Mesenchymal stem cell (in vitro differentiated cells and primary cell): ENCODE results near the gene KIF6.

Experiments used
- DNase-seq: peaks from one replicate; pipeline ENCODE4 v3.0.0-alpha.2; 2013
- H2AFZ ChIP-seq: one replicate; pipeline ENCODE4 v1.6.1; 2013; ENCODE audit warnings: low read depth, mild to moderate bottlenecking, control low read depth, inconsistent platforms, low read length, moderate library complexity
- H2AK5ac ChIP-seq: 2 replicates; pipeline ENCODE4 v1.6.1; 2013; ENCODE audit warnings: low read length, moderate library complexity, mild to moderate bottlenecking, inconsistent platforms; ENCODE audit not compliant: severe bottlenecking
- H2BK120ac ChIP-seq: one replicate; pipeline ENCODE4 v1.6.1; 2013; ENCODE audit warnings: low read depth, mild to moderate bottlenecking, inconsistent platforms, low read length, moderate library complexity
- H2BK12ac ChIP-seq, 2 experiments: one replicate each; pipeline ENCODE4 v1.6.1; 2013; ENCODE audit warnings: inconsistent platforms in 2 of 2, low read length in 2 of 2, mild to moderate bottlenecking in 2 of 2, moderate library complexity in 2 of 2, control low read depth in 1 of 2
- H2BK15ac ChIP-seq: one replicate; pipeline ENCODE4 v1.6.1; 2013; ENCODE audit warnings: mild to moderate bottlenecking, low read depth, inconsistent platforms; ENCODE audit not compliant: poor library complexity, severe bottlenecking
- H2BK5ac ChIP-seq: 2 replicates; pipeline ENCODE4 v1.6.1; 2013; ENCODE audit warnings: low read depth, mild to moderate bottlenecking, low read length, control low read depth, inconsistent platforms; ENCODE audit not compliant: poor library complexity, severe bottlenecking
- H3K14ac ChIP-seq, 2 experiments: one replicate each; pipeline ENCODE4 v1.6.1; 2013; ENCODE audit warnings: inconsistent platforms in 2 of 2, low read length in 2 of 2, control low read depth in 1 of 2, mild to moderate bottlenecking in 1 of 2, moderate library complexity in 1 of 2
- H3K18ac ChIP-seq, 2 experiments: one replicate each; pipeline ENCODE4 v1.6.1; 2013; ENCODE audit warnings: inconsistent platforms in 2 of 2, low read length in 2 of 2, control low read depth in 1 of 2, low read depth in 1 of 2, mild to moderate bottlenecking in 1 of 2
- H3K23ac ChIP-seq, 2 experiments: one replicate each; pipeline ENCODE4 v1.6.1; 2013; ENCODE audit warnings: inconsistent platforms in 2 of 2, low read length in 2 of 2, mild to moderate bottlenecking in 2 of 2, moderate library complexity in 2 of 2, control low read depth in 1 of 2
- H3K27ac ChIP-seq: 2 replicates; pipeline ENCODE4 v1.5.1; 2013; ENCODE audit warnings: mild to moderate bottlenecking, moderate library complexity, low read length, control low read depth, inconsistent platforms; ENCODE audit not compliant: poor library complexity, severe bottlenecking
- H3K27me3 ChIP-seq, 2 experiments: 2 replicates each; pipeline versions ENCODE4 v1.6.1 to v1.7.0; 2013; ENCODE audit warnings: low read length in 2 of 2, mild to moderate bottlenecking in 2 of 2, moderate library complexity in 2 of 2, control low read depth in 1 of 2, inconsistent platforms in 1 of 2; ENCODE audit not compliant: control insufficient read depth in 1 of 2, insufficient read depth in 1 of 2
- H3K36me3 ChIP-seq, 2 experiments: 2 replicates each; pipeline versions ENCODE4 v1.6.1 to v1.7.0; 2013; ENCODE audit warnings: low read length in 2 of 2, control low read depth in 1 of 2, inconsistent platforms in 1 of 2, low read depth in 1 of 2, mild to moderate bottlenecking in 1 of 2; ENCODE audit not compliant: insufficient read depth in 2 of 2, control insufficient read depth in 1 of 2
- H3K4ac ChIP-seq, 2 experiments: one replicate each; pipeline ENCODE4 v1.6.1; 2013; ENCODE audit warnings: inconsistent platforms in 2 of 2, low read length in 2 of 2, mild to moderate bottlenecking in 2 of 2, moderate library complexity in 2 of 2, control low read depth in 1 of 2, low read depth in 1 of 2
- H3K4me1 ChIP-seq: 2 replicates; pipeline ENCODE4 v1.6.1; 2013; ENCODE audit warnings: low read depth, low read length, control low read depth; ENCODE audit not compliant: control insufficient read depth, insufficient read depth
- H3K4me2 ChIP-seq: 2 replicates; pipeline ENCODE4 v1.6.1; 2013; ENCODE audit warnings: low read length, mild to moderate bottlenecking, inconsistent platforms; ENCODE audit not compliant: poor library complexity, severe bottlenecking
- H3K4me3 ChIP-seq, 2 experiments: 2 replicates each; pipeline versions ENCODE4 v1.5.1 to v1.7.0; 2013; ENCODE audit warnings: low read length in 2 of 2, mild to moderate bottlenecking in 2 of 2, control low read depth in 1 of 2, low read depth in 1 of 2; ENCODE audit not compliant: insufficient read depth in 1 of 2
- H3K79me1 ChIP-seq: replicated peaks from 2 replicates; pipeline ENCODE4 v1.6.1; 2013; ENCODE audit warnings: mild to moderate bottlenecking, control low read depth, low read length, inconsistent platforms; ENCODE audit not compliant: poor library complexity, severe bottlenecking
- H3K9ac ChIP-seq: 2 replicates; pipeline ENCODE4 v1.7.0; 2013; ENCODE audit warnings: mild to moderate bottlenecking, low read length, moderate library complexity
- H3K9me3 ChIP-seq: 2 replicates; pipeline ENCODE4 v1.7.0; 2013; ENCODE audit warnings: mild to moderate bottlenecking, low read length; ENCODE audit not compliant: control insufficient read depth
- H4K8ac ChIP-seq: one replicate; pipeline ENCODE4 v1.6.1; 2013; ENCODE audit warnings: inconsistent platforms, mild to moderate bottlenecking, low read length, moderate library complexity
- H4K91ac ChIP-seq: one replicate; pipeline ENCODE4 v1.6.1; 2013; ENCODE audit warnings: mild to moderate bottlenecking, low read length, inconsistent platforms
- WGBS: methylation state at CpG from one replicate; pipeline ENCODE4 v1.1.7; 2013; ENCODE audit warnings: mixed read lengths; 5-methylcytosine and 5-hydroxymethylcytosine counted together

Gene KIF6

DNA sequence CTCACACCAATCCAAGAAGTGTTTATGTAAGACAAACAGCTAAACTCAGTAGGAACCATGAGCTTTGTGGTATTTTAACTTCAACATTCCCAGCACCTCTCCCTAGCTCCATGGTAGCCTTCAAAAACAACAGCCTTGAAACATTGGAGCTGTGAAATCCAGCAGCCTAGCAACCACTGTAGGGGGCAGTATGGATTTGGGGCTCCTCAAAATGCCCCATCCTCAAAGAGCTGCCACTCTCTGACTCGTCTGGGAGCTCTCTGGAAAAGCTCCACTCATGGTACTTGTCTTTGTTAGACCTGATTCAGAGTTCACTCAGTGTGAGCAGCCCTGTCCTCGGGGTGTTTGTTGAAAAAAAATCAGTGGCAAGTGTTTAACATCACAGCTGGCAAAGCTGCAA, 82.9 kb downstream of the KIF6 start:
- H2BK12ac ChIP-seq = peak overlapping the region in 1 of 2 experiments; percentile 59
- peak; percentile 15 for DNase-seq
- no peak overlapping the region for H3K27ac ChIP-seq
- H3K23ac ChIP-seq = no peak overlapping the region
- no peak overlapping the region for H3K4me2 ChIP-seq
- H3K4me1 ChIP-seq = no peaks in the 10 kb centered on the region
- no peak overlapping the region for H3K14ac ChIP-seq
- H4K91ac ChIP-seq = no peak overlapping the region
- H3K4me3 ChIP-seq = no peak overlapping the region
- WGBS = 52% methylated on average over 2 of the region's 2 CpGs
- no peak overlapping the region for H2AFZ ChIP-seq
- H2BK5ac ChIP-seq = no peak overlapping the region
- H2AK5ac ChIP-seq = no peak overlapping the region
- no peak overlapping the region for H3K9ac ChIP-seq
- peak overlapping the region; percentile 21 to 52 for H3K18ac ChIP-seq
- no peaks in the 10 kb centered on the region for H3K9me3 ChIP-seq
- no peaks in the 10 kb centered on the region for H3K36me3 ChIP-seq
- H2BK15ac ChIP-seq = no peak overlapping the region
- peak overlapping the region; percentile 12 for H4K8ac ChIP-seq
- no peak overlapping the region for H3K4ac ChIP-seq
- H3K27me3 ChIP-seq = no peaks in the 10 kb centered on the region
- H2BK120ac ChIP-seq = peak overlapping the region; percentile 49
- no peaks in the 10 kb centered on the region for H3K79me1 ChIP-seq

DNA sequence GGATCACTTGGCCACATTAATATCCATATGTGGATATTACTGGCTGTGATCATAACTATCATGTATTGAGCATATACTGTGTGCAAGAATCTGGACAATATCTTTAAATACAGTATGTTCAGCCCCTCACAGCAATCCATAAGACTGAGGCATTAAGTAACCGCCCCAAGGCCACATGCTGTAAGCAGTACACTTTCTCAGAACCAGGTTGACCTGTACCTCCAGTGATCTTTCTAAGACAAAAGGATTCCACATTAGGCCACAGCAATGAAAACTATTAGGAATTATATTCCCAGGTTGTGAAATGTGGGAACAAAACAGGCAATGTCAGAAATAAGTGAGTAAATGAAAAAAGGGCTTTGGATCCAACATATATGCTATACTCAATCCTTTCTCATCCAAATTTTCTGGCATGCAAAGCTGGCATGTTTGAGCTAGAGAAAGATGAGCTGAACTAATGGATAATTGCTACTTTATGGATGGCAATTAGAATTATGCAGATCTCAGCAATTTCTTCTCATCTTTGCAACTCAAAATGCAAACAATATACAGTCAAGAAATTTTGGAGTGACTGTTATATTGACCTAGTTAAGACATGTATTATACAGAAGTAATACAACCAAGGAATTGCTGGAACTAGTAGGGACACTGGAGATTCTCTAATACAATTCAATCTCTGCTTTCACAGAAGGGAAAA, 86.9 kb downstream of the KIF6 start:
- Histone ChIP-seq H4K91ac (no peak overlapping the region), H2BK15ac (no peak overlapping the region), H3K14ac (no peak overlapping the region), H2BK5ac (no peak overlapping the region), H3K9me3 (no peaks in the 10 kb centered on the region), H3K23ac (no peak overlapping the region), H3K27me3 (no peaks in the 10 kb centered on the region), H4K8ac (no peak overlapping the region), H3K36me3 (no peaks in the 10 kb centered on the region), H3K79me1 (no peaks in the 10 kb centered on the region), H3K27ac (no peak overlapping the region), H2BK12ac (no peak overlapping the region), H3K4me2 (no peak overlapping the region), H2AK5ac (no peak overlapping the region), H3K18ac (no peak overlapping the region), H3K9ac (no peak overlapping the region), H3K4me3 (no peak overlapping the region), H3K4me1 (no peaks in the 10 kb centered on the region), H3K4ac (no peak overlapping the region), H2BK120ac (no peak overlapping the region), H2AFZ (no peak overlapping the region)
- 100% methylated on average over 1 of the region's 1 CpG for WGBS
- no peak for DNase-seq

DNA sequence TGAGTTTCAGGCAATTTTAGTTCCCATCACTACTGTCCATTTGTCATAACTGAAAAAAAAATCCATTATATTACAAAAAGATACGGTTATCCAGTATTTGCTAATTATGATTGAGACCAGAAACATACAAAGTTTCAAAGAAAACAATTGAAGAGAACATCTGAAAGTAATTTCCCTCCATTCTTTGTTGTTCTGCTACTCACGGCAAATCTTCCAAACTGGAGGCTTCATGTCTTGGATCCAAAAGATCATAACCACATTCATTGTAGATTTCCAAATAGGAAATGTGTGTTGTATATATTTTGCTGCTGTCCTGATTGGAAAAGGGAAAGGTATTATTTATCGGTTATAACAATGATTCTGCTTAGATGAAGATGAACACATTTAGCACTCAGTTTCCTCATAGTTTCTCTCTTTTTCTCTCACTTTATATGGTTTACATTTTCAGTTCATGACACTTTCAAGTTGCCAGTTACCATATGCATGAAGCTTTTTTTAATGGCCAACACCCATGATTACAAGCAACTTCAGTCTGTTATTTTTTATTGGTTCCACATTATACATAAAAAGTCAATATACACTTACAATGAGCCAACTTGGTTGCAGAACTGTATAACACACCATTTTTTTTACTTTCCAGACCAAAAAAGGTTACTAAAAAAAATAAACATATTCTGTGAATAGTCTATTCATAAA, 90.4 kb downstream of the KIF6 start:
- Histone ChIP-seq H3K36me3 (no peaks in the 10 kb centered on the region), H4K8ac (no peak overlapping the region), H3K23ac (no peak overlapping the region), H2AFZ (no peak overlapping the region), H3K27ac (no peak overlapping the region), H3K4me3 (no peak overlapping the region), H3K4me1 (no peaks in the 10 kb centered on the region), H3K9me3 (no peaks in the 10 kb centered on the region), H3K4ac (no peak overlapping the region), H2BK15ac (no peak overlapping the region), H2BK120ac (no peak overlapping the region), H3K18ac (no peak overlapping the region), H3K9ac (no peak overlapping the region), H3K27me3 (no peaks in the 10 kb centered on the region), H2AK5ac (no peak overlapping the region), H3K79me1 (no peaks in the 10 kb centered on the region), H3K4me2 (no peak overlapping the region), H2BK5ac (no peak overlapping the region), H2BK12ac (no peak overlapping the region), H4K91ac (no peak overlapping the region), H3K14ac (no peak overlapping the region)
- 100% methylated on average over 1 of the region's 3 CpGs for WGBS
- no peak for DNase-seq

DNA sequence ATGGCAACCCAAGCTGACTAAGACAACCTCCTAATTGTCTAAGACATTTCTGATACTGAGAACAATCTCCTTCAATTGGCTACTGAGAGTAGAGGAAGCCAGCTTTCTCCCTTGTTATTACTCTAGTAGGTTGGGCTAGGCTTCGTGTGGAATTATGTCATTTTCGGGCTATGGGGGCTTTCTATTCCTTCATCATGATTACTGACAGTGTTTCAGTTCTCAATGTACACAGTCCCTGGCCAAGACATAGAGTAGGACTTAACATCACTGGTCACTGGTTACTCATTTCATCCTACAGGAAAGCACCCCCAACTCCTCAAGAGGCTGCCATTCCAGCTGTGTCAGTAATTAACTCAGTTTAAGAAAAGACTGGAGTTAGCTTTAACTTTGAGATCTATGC, 100.0 kb downstream of the KIF6 start:
- Histone ChIP-seq H2BK15ac (no peak overlapping the region), H2AK5ac (no peak overlapping the region), H3K4me3 (no peak overlapping the region), H3K79me1 (no peaks in the 10 kb centered on the region), H4K91ac (no peak overlapping the region), H2BK12ac (no peak overlapping the region), H3K18ac (no peak overlapping the region), H3K23ac (no peak overlapping the region), H3K27ac (no peak overlapping the region), H4K8ac (no peak overlapping the region), H2BK5ac (no peak overlapping the region), H3K9ac (no peak overlapping the region), H3K4me2 (no peak overlapping the region), H2BK120ac (no peak overlapping the region), H3K27me3 (no peaks in the 10 kb centered on the region), H3K4me1 (no peaks in the 10 kb centered on the region), H3K9me3 (no peaks in the 10 kb centered on the region), H3K14ac (no peak overlapping the region), H3K36me3 (no peaks in the 10 kb centered on the region), H3K4ac (no peak overlapping the region), H2AFZ (no peak overlapping the region)
- no peak for DNase-seq
- WGBS = 93% methylated on average over 2 of the region's 2 CpGs
